Activated T-helper 1 cell treated with anti-CD3 and anti-CD28 coated beads, Interleukin-2, amount 50 U/mL, for 16 hours (primary cell): ENCODE measurements around the gene NDUFA9.

Experiments
- DNase-seq, 2 donors: peaks; one replicate each; pipeline ENCODE4 v3.0.0-alpha.2; 2020; ENCODE audit warnings: low read depth in 1 of 2, low spot score in 1 of 2

The NDUFA9 gene

GRCh38 chr12:4690760-4691159 lies 41.8 kb downstream of the NDUFA9 start:
- no peak for DNase-seq
